GM15510 (cell line): ENCODE measurements around the gene QPCT.

ENCODE experiments used
- POLR2A ChIP-seq: IDR thresholded peaks from 3 replicates; pipeline ENCODE4 v1.6.1; 2011; ENCODE audit warnings: borderline replicate concordance; ENCODE audit not compliant: insufficient read length; ENCODE audit errors: extremely low read depth

The QPCT gene

DNA sequence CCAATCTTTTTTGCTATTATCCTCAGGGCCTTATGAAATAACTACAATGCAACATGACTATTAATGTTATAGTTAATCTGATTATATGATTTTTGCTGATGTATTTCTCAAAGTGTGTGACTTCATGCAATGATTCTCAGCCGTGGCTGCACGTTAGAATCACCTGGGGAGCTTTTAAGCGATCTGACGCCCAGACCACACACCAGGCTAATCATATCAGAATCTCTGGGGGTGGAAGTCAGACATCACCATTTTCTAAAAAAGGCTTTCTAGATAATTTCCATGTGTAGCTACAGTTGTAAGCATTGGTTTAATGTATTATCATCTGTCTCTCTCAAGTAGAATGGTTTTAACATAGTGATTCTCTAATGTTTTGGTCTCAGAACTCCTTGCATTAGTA is 5.5 kb upstream of the QPCT start:
- no peak for TF ChIP-seq POLR2A

DNA sequence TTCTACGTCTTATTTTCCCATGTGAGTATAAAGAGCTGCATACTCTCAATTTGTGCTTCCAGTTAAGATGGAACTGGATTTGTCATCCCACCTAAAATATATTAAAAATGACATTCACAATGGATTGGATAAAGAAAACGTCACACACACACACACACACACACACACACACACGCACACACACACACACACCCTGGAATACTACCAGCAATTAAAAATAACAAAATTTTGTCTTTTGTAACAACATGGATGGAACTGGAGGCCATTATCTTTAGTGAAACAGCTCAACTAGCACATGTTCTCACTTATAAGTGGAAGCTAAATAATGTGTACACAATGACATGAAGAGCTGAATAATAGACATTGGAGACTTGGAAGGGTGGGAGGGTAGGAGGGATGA is 3.8 kb upstream of the QPCT start:
- TF ChIP-seq POLR2A: no peak

GRCh38 chr2:37342591-37343220 is 1.7 kb upstream of the QPCT start:
- TF ChIP-seq POLR2A: no peak

DNA sequence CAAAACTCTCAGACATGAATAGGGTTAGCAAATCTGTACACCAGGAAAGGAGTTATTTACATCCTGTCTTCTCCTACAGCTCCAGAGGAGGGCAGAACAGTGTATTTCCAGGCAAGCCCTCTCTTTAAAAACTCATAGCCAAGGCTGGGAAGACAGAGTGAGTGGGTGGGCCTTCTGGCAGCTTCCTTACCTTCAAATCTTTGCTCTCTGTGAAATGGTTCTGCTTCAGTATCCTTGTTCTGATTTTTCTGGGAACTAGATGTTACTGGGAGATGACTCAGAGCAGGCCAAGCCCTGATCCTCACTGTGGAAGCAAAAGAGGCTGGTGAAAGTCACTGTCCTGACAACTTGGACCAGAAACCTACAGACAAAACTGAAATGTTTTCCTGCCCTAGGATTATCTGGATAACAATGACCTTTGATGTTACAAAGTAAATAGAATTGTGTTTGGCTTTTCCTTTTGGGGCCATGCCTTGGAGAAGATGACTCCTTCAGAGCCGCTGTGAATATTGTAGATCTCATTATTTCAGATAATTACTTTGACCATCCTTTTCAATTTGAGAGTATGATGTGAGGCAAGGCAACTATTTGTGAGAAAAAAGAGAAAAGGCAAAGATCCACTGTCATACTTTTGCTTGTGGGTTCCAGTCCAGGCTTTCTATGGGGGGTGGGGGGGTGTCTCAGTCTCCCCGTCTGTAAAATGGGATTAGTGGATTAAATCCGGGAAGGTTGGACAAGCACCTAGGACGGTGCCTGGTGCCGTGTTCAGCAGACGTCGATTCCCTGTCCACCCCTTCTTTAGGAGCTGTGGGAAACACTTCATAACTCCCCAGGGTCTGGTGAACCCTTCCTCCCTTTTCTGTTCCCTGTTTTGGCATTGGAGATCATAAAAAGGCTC is 644 bp upstream of the QPCT start:
- no peak for TF ChIP-seq POLR2A

DNA sequence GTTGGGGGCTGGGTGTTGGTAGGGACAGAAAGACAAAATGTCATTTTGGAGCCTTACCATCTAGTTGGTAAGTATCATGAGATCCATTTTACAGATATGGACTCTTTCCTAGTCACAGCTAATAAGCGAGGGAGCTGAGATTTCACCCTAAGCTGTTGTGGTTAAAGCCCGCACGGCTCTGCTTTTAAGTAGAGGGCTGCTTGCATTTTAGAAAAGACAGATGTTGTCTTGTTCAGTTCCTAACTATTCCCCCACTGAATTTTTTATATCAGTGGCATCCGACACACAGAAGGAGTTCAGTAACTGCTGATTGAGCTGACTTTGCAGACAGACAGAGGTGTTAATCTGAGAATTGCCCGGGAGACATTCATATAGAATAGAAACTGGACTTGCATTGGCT is 3.7 kb downstream of the QPCT start:
- TF ChIP-seq POLR2A: no peak

DNA sequence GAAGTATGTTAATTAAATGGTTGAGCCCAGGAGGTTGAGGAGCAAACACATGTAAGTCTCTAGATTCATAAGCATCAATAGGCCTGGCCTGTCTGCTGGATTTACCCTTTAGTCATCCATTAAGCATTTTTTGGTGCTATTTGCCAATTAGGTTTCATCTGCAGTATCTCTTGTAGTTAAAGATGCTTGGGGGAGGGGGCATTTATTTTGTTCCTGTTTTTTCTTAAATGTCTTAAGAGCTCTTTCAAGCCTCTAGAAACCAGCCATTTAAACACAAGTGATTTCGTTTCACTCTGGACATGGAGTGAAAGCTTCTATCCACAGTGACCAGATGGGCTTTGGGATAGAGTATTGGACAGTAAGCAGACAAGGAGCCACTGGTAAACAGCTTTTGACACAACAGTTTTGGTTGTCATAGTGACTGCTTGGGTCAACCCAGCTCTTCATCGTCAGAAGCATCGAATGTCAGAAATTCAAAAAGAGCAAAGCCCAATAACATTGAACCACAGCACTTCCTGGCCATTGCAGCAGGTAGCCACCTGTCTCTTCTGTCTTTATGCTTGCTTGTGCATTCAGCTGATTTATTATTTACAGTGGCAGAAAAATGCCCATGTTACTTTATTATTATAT is 4.9 kb downstream of the QPCT start:
- no peak for TF ChIP-seq POLR2A

DNA sequence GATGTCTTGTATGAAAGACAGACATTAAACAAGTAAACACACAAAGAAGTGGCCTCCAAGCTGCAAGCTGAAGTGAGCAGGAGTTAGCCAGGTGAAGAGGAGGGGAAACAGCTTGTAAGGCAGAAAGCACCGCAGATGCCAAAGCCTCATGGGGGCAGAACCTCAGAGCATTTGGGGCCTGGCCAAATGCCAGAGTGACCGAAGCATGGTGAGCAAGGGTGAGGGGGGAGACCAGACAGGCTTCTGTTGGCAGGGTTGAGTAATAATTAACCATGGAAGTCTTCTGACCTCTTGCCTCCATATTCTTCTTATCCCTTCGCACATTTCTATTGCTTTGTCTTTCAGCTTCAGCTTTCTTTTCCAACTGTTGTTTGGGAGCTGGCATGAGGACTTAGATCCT is 5.6 kb downstream of the QPCT start:
- no peak for TF ChIP-seq POLR2A

- no peak for TF ChIP-seq POLR2A
Measured at GRCh38 chr2:37354531-37354930, 10.1 kb downstream of the QPCT start.

DNA sequence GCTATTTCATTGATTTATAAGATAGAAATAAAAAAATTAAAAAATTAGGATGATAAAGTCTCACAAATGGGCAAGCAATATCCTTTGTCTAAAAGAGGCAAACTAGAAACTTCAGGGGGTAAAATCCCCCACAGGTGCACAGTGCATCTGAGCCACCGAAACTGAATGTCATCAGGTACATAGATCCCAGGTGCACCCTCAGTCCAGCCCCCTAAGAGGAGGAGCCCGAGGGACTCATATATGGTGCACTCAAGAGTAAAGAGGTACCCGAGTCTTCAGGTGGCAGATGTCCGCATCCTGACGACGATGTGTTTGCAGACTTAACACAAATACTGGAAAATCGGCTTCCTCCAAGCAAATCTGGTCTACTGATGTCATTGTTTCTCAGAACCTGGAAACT is 11.3 kb downstream of the QPCT start:
- no peak for TF ChIP-seq POLR2A

DNA sequence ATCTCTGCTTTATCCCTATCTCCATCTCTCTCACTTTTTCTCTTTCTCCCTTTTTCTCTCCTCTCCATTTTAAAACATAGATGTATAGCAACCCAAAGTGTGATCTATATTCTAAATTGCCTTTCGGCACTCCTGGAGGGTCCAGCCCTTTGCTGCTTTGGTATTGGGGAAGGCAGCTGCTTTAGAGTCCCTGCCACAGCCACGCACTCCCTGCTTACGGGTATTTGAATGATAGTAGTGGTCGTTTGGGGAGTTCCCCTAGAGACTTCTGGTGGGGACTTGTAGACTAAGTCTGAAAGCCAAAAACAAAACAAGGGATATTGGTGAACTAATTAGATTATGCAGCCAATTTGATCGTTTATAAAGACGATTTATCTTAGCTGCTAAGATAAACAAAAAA is 11.9 kb downstream of the QPCT start:
- no peak for TF ChIP-seq POLR2A

DNA sequence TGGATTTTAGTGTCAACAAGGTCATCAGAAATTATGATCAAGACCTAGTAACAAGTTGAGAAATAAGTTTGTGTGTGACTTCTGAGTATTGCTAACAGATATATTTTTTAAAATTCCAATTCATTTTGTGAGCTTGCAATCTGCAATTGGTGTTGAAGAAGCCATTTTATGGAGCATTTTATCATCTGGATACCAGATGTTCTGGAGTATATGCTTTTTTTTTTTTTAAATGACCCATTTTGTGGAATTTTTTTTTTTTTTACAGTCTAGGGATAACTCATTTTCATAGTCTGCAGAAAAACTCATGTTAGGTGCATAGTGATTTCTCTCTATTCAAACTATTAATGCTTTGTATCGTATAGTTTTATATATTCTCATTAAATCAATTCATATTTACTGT is 12.6 kb downstream of the QPCT start:
- TF ChIP-seq POLR2A: no peak

GRCh38 chr2:37357530-37357929 is 13.1 kb downstream of the QPCT start:
- TF ChIP-seq POLR2A: no peak

- TF ChIP-seq POLR2A: no peak
Measured at GRCh38 chr2:37358466-37358865, 14.0 kb downstream of the QPCT start.

- no peak for TF ChIP-seq POLR2A
Measured at GRCh38 chr2:37361216-37361815, 16.9 kb downstream of the QPCT start.

DNA sequence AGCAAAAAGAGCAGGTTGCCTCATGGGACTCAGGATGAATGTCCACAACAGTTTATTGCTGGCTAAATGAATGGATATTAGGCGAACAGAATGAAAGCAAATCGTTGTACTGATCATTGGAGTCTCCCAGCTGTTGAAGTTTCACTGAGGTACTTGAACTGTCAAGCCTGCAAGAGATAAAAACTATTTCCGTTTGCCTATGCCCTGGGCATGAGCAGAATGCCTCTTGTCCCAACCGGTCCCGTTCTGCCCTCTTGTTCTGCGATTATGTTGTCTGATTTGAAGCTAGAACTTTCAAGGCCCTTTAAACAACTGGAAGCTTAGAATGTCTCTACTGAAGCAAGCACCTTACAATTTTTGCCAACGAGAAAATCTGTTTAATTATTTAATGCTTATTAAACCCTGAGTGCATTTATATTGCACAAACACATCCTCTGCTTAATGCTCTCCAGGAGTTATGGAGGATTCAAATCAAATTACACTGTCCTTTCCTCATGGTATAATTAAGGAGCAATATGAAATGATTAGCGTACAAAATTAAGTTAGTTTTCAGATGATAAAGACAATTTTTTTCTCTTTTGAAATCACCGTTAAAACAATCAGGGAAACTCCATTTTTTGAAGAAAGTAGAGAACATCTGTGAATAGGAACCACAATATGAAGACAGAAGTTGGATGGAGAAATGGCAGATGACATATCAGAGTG is 17.7 kb downstream of the QPCT start:
- no peak for TF ChIP-seq POLR2A
